Epithelial cell of alveolus of lung (primary cell): ENCODE measurements around the gene OTUD6A. TPM values are rescaled to one million over a fixed set of nuclear protein-coding genes. Genes with fewer than 3 reads are reported as not detected.

Experiments
- total RNA-seq: library from RNA; depleted of rRNA; stranded (reverse); fragments of >200 nt; gene quantifications from 2 replicates; pipeline ENCODE4 v1.2.1, GENCODE V29; 2015

Gene OTUD6A, protein sequence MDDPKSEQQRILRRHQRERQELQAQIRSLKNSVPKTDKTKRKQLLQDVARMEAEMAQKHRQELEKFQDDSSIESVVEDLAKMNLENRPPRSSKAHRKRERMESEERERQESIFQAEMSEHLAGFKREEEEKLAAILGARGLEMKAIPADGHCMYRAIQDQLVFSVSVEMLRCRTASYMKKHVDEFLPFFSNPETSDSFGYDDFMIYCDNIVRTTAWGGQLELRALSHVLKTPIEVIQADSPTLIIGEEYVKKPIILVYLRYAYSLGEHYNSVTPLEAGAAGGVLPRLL
- not detected in 2 replicates for total RNA-seq

GRCh38 chrX:70062076-70062475 lies at the start of gene OTUD6A:
OTUD6A (plus strand) TSS chrX:70062457; CDS start chrX:70062525, 68 bp downstream.

DNA sequence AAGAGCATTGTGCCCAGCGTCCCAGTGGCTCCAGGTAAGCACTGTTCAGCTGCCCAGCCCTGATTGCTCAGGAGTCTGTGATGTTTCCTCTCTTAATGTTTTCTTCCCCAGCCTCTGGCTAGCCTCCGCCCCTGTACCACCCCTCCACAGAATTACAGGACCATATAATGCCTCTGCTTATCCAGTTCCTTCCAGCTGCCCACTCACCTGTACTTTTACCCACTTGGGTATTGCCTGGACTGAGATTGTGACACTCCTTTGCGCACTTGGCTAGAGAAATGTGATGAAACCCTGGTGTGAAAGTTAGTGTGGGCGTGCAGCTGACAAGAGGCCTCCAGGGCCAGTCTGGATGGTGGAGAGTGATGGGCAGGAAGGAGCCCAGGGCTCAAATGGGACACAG lies 12.3 kb upstream of the OTUD6A start, which contains the start of gene AWAT2:
TSS of gene AWAT2 (minus strand) at position 14 of the 400 bp plus-strand sequence. CDS start at position 8, 6 bp downstream.

Other genes with a start within 250 kb of the OTUD6A start
- not detected in 2 replicates for gene AWAT2, start 12.5 kb upstream of the OTUD6A start, total RNA-seq
- 56.8 and 92.4 TPM in 2 replicates for gene IGBP1, start 71.0 kb downstream of the OTUD6A start, total RNA-seq
- gene DGAT2L6, start 115.0 kb downstream of the OTUD6A start, total RNA-seq: not detected in 2 replicates
- not detected in 2 replicates for gene AWAT1, start 172.2 kb downstream of the OTUD6A start, total RNA-seq
- 0.13 TPM in 1 of 2 replicates, not detected in the other for gene P2RY4, start 197.7 kb downstream of the OTUD6A start, total RNA-seq
- gene ARR3, start 205.9 kb downstream of the OTUD6A start, total RNA-seq: not detected in 2 replicates
- gene RAB41, start 219.7 kb downstream of the OTUD6A start, total RNA-seq: not detected in 2 replicates
- gene PDZD11, start 227.5 kb downstream of the OTUD6A start, total RNA-seq: 45.1 and 67.9 TPM in 2 replicates
- gene KIF4A, start 227.6 kb downstream of the OTUD6A start, total RNA-seq: 6.8 and 11.5 TPM in 2 replicates